ENCODE data around the gene LRRC4. TPM values are rescaled to one million over a fixed set of nuclear protein-coding genes. Genes with fewer than 3 reads are reported as not detected.

Gene LRRC4
- total RNA-seq, 1 donor from 2014 or later = 0.16 TPM

DNA sequence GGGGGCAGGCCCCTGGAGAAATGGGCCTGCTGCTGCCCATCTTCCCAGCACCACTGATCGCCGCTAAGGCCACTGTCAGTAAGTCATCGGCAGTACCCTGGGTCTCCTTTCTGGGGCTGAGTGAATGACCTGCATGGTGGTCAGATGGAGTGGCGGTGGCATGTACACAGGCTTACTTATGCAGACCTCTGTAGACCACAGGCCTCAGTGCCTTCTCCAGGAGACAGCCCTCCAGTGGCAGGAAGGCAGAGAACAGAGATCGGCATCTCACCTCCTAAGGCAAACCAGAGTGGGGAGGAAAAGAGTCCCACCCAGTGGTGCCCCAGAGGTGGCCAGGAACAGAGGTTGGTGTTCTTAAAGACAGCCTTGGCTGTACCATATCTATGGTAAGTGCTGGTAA, 22.8 kb upstream of the LRRC4 start:
- Mint-ChIP-seq H3K27ac (no peak overlapping the region), H3K4me3 (no peak overlapping the region), H3K4me1 (peaks cover 19% of the 10 kb centered on the region), H3K9me3 (no peaks in the 10 kb centered on the region), H3K36me3 (ENCODE audit: low read depth) (peaks cover 27% of the 10 kb centered on the region), H3K27me3 (no peaks in the 10 kb centered on the region)
- POLR2A ChIA-PET = no interaction called here
- CTCF ChIA-PET = no interaction called here
- TF ChIP-seq, protein P1, sequence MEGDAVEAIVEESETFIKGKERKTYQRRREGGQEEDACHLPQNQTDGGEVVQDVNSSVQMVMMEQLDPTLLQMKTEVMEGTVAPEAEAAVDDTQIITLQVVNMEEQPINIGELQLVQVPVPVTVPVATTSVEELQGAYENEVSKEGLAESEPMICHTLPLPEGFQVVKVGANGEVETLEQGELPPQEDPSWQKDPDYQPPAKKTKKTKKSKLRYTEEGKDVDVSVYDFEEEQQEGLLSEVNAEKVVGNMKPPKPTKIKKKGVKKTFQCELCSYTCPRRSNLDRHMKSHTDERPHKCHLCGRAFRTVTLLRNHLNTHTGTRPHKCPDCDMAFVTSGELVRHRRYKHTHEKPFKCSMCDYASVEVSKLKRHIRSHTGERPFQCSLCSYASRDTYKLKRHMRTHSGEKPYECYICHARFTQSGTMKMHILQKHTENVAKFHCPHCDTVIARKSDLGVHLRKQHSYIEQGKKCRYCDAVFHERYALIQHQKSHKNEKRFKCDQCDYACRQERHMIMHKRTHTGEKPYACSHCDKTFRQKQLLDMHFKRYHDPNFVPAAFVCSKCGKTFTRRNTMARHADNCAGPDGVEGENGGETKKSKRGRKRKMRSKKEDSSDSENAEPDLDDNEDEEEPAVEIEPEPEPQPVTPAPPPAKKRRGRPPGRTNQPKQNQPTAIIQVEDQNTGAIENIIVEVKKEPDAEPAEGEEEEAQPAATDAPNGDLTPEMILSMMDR (IDR thresholded peaks at IDR 0.05) = no peak
- DNase-seq (no peak), ATAC-seq (ENCODE audit: low read depth) (no peak)
- intact Hi-C loops (cut with micrococcal nuclease) = no loop called here

DNA sequence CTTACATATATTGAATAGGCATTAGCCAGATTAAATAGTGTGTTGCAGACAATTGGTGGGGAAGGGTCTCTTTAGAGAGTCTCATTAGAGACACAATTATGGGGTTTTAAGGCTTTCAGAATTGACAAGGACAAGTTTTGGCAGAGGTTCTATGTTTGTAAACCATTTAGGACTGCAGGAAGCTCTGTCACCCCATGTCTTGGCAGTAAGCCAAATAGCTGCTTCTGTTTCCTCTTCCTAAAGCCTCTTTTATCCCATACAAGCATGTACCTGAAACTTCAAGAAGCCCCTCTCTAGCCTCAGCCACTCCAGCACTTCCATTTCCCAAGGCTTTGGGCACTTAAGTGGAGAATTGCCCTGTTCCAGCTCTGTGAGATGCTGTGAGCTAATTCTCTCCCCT, 21.8 kb upstream of the LRRC4 start:
- no peak for ATAC-seq (ENCODE audit: low read depth)
- TF ChIP-seq, protein P1 (IDR thresholded peaks at IDR 0.05) = no peak
- DNase-seq = no peak
- CTCF ChIA-PET = no interaction called here
- no peaks in the 10 kb centered on the region for H3K9me3 Mint-ChIP-seq
- H3K4me1 Mint-ChIP-seq = peaks cover 12% of the 10 kb centered on the region
- H3K27ac Mint-ChIP-seq = no peak overlapping the region
- intact Hi-C loops (cut with micrococcal nuclease) = no loop called here
- H3K36me3 Mint-ChIP-seq (ENCODE audit: low read depth) = peaks cover 25% of the 10 kb centered on the region
- POLR2A ChIA-PET = no interaction called here
- no peaks in the 10 kb centered on the region for H3K27me3 Mint-ChIP-seq
- H3K4me3 Mint-ChIP-seq = no peak overlapping the region

GRCh38 chr7:128052404-128052803, 21.2 kb upstream of the LRRC4 start:
- Mint-ChIP-seq H3K27me3 (no peaks in the 10 kb centered on the region), H3K4me1 (peaks cover 12% of the 10 kb centered on the region), H3K9me3 (no peaks in the 10 kb centered on the region), H3K36me3 (ENCODE audit: low read depth) (peaks cover 22% of the 10 kb centered on the region), H3K27ac (no peak overlapping the region), H3K4me3 (no peak overlapping the region)
- TF ChIP-seq, protein P1 (IDR thresholded peaks at IDR 0.05) = no peak
- DNase-seq (no peak), ATAC-seq (ENCODE audit: low read depth) (no peak)
- POLR2A ChIA-PET = no interaction called here
- CTCF ChIA-PET = no interaction called here
- intact Hi-C loops (cut with micrococcal nuclease) = no loop called here

DNA sequence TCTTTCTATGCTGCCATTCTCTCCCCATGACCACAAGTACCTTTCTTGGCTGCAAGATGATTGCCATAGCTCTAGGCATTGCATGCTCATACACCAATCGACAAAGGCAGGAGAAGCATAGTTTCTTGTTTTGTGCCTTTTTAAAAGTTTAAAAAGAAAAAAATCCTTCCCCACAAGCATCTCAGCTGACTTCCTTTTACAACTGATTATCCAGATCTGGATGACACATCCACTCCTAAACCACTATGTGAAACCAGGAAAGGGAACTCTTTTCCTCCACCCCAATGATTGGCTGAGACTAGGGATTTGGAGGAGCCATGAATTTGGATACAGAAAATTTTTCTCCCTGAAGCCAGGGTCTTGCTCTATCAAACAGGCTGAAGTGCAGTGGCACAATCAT, 14.5 kb upstream of the LRRC4 start:
- Mint-ChIP-seq H3K9me3 (no peaks in the 10 kb centered on the region), H3K27ac (no peak overlapping the region), H3K4me1 (peaks cover 9% of the 10 kb centered on the region), H3K27me3 (no peaks in the 10 kb centered on the region), H3K4me3 (no peak overlapping the region), H3K36me3 (ENCODE audit: low read depth) (peaks cover 12% of the 10 kb centered on the region)
- ATAC-seq (ENCODE audit: low read depth) (no peak), DNase-seq (no peak)
- intact Hi-C loops (cut with micrococcal nuclease) = no loop called here
- TF ChIP-seq, protein P1 (IDR thresholded peaks at IDR 0.05) = no peak
- POLR2A ChIA-PET = interaction anchor here (0.7 kb wide), 1 partner anchor 58 kb away, joined by 4 read pairs; no protein-coding TSS in a partner anchor
- CTCF ChIA-PET = no interaction called here

DNA sequence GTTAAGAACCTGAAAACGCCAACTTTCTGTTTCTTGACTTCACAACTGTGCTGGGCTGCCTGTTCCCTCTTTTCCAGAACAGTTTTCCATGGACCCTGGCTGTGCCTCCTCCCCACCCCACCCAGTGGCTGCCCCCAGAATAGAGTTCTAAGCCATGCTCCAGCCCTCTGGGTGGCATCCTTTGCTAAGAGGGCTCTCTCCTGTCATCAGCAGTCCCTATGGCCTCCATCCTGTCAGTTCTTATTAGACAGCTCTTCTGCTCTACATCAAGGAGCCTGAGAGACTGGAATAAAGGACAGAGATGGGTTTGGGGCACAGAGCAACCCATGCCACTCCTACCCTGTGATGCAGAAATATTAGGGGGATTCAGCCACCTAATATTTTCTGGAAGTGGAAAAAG, 13.9 kb upstream of the LRRC4 start:
- no peaks in the 10 kb centered on the region for H3K9me3 Mint-ChIP-seq
- no peaks in the 10 kb centered on the region for H3K27me3 Mint-ChIP-seq
- DNase-seq = no peak
- intact Hi-C loops (cut with micrococcal nuclease) = no loop called here
- ChIA-PET CTCF (interaction anchor here (1.1 kb wide), 1 partner anchor 165 kb away, joined by 3 read pairs; no protein-coding TSS in a partner anchor), POLR2A (no interaction called here)
- H3K4me3 Mint-ChIP-seq = no peak overlapping the region
- H3K27ac Mint-ChIP-seq = no peak overlapping the region
- peaks cover 9% of the 10 kb centered on the region for H3K4me1 Mint-ChIP-seq
- TF ChIP-seq, protein P1 (IDR thresholded peaks at IDR 0.05) = no peak
- H3K36me3 Mint-ChIP-seq (ENCODE audit: low read depth) = peaks cover 9% of the 10 kb centered on the region
- no peak for ATAC-seq (ENCODE audit: low read depth)

Measured in activated B cell treated with CpG ODN at 0.5 μM for 24 hours (primary cell).